ENCODE data around the gene USP12.

DNA sequence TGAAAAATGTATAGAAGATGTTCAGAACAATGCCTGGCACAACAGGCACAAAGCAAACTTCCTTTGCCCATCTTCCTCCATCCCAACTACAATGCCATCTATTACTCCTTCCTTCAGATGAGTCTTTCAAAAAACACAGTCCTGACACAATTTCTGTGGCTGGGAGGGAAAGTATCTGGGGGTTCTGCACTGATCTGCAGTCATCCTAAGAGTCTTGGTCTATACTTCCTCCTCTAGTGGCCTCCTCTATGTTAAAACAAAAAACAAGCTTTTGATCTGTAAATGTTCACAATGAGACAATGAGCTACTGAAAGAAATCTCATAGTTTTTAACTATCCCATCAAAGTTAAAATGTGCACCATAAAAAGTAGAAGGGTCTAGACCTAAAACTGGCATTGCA lies 44.8 kb downstream of the USP12 start:
- TF ChIP-seq POLR2AphosphoS5 (IDR thresholded peaks at IDR 0.05) (no peak), EP300 (IDR thresholded peaks at IDR 0.05) (no peak), CTCF (IDR thresholded peaks at IDR 0.05) (no peak)
